ENCODE data around the gene NFKBIB. TPM values are rescaled to one million over a fixed set of nuclear protein-coding genes. Genes with fewer than 3 reads are reported as not detected.
"Not testable (repeated sequence)": the region's sequence is repeated elsewhere in the genome, so short reads cannot be mapped to it uniquely, and the experiment has no call there.

NFKBIB gene
- total RNA-seq, 1 experiment from 2014 or later, result 33.8 TPM

DNA sequence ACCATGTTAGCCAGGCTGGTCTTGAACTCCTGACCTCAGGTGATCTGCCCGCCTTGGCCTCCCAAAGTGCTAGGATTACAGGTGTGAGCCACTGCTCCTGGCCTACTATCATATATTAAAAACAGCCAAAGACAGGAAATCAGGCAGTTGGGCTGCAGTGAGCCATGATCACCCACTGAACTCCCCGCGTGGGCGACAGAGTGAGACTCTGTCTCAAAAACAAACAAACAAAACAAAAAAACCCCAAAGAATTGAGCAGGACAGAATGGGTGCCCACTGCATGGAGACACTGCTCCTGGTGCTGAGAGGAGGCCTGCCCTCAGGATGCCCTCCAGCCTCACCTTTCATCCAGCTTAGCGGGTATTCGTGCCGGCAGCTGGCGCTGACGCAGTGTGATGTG, 16.5 kb upstream of the NFKBIB start:
- H3T11ph ChIP-seq (ENCODE audit: low read length), result no peak overlapping the region
- H2BK12ac ChIP-seq (ENCODE audit: insufficient read length, low read depth, low read length), result no peak overlapping the region
- H2AK5ac ChIP-seq (ENCODE audit: insufficient read length, low read length), result no peak overlapping the region
- no peak overlapping the region for H3K14ac ChIP-seq (ENCODE audit: insufficient read depth, low read length)
- H4K8ac ChIP-seq (replicated peaks; ENCODE audit: insufficient read length, low read depth, low read length), result no peak overlapping the region
- TF ChIP-seq, protein P1, sequence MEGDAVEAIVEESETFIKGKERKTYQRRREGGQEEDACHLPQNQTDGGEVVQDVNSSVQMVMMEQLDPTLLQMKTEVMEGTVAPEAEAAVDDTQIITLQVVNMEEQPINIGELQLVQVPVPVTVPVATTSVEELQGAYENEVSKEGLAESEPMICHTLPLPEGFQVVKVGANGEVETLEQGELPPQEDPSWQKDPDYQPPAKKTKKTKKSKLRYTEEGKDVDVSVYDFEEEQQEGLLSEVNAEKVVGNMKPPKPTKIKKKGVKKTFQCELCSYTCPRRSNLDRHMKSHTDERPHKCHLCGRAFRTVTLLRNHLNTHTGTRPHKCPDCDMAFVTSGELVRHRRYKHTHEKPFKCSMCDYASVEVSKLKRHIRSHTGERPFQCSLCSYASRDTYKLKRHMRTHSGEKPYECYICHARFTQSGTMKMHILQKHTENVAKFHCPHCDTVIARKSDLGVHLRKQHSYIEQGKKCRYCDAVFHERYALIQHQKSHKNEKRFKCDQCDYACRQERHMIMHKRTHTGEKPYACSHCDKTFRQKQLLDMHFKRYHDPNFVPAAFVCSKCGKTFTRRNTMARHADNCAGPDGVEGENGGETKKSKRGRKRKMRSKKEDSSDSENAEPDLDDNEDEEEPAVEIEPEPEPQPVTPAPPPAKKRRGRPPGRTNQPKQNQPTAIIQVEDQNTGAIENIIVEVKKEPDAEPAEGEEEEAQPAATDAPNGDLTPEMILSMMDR (conservative IDR thresholded peaks at IDR 0.05), result no peak
- H2AFZ ChIP-seq (ENCODE audit: low read length), result no peak overlapping the region
- no peak overlapping the region for H2BK20ac ChIP-seq (ENCODE audit: low read depth, low read length, poor library complexity, severe bottlenecking)
- no peaks in the 10 kb centered on the region for H3K23me2 ChIP-seq (ENCODE audit: insufficient read length, low read depth, low read length, poor library complexity, severe bottlenecking)
- Mint-ChIP-seq H3K36me3 (ENCODE audit: insufficient read depth in 1 of 3, low read depth in 3 of 3) (no peaks in the 10 kb centered on the region; a peak in 1 of 7 replicates), H3K4me3 (no peak overlapping the region), H3K27me3 (ENCODE audit: low read depth) (no peaks in the 10 kb centered on the region), H3K4me1 (peaks cover 4 to 22% of the 10 kb centered on the region in 2 experiments; a peak in 3 of 4 replicates), H3K9me3 (no peaks in the 10 kb centered on the region), H3K27ac (no peak overlapping the region; a peak in 1 of 7 replicates)
- H3K4me2 ChIP-seq (ENCODE audit: insufficient read depth, insufficient read length, low read length), result no peak overlapping the region
- no peaks in the 10 kb centered on the region for H3K9me3 ChIP-seq (ENCODE audit: control insufficient read depth, low read depth, low read length)
- DNase-seq, result no peak
- WGBS (ENCODE audit: extremely low coverage, insufficient read length, low lambda C conversion rate), result no CpG with 5 or more reads among the region's 9 CpGs
- H4K20me1 ChIP-seq (ENCODE audit: control insufficient read depth, insufficient read depth, insufficient read length), result peaks cover 3% of the 10 kb centered on the region
- H3K4ac ChIP-seq (ENCODE audit: low read depth, low read length), result no peak overlapping the region
- H3K56ac ChIP-seq (ENCODE audit: insufficient read length, low read depth, low read length), result no peak overlapping the region
- H2BK5ac ChIP-seq (ENCODE audit: insufficient read length, low read length), result no peak overlapping the region
- no peak overlapping the region for H3K9ac ChIP-seq (ENCODE audit: extremely low read depth, insufficient read length, low read length)
- H2BK120ac ChIP-seq (ENCODE audit: low read depth, low read length, poor library complexity, severe bottlenecking), result no peak overlapping the region
- H3K18ac ChIP-seq (ENCODE audit: insufficient read length, low read depth, low read length), result no peak overlapping the region
- no peaks in the 10 kb centered on the region for H3K79me1 ChIP-seq (ENCODE audit: insufficient read depth, low read depth, low read length, poor library complexity, severe bottlenecking)
- H3K4me1 ChIP-seq (ENCODE audit: insufficient read depth, low read length), result no peaks in the 10 kb centered on the region
- no peaks in the 10 kb centered on the region for H3K27me3 ChIP-seq (ENCODE audit: insufficient read depth, low read length)
- H4K5ac ChIP-seq (ENCODE audit: insufficient read length, low read depth, low read length), result no peak overlapping the region
- no peak overlapping the region for H4K91ac ChIP-seq (ENCODE audit: insufficient read length, low read depth, low read length)
- no peaks in the 10 kb centered on the region for H3K79me2 ChIP-seq (ENCODE audit: insufficient read depth, low read length)
- no peak overlapping the region for H3K27ac ChIP-seq (ENCODE audit: insufficient read length, low read depth, low read length)
- no peak overlapping the region for H2BK15ac ChIP-seq (ENCODE audit: low read depth, low read length)
- H3K23ac ChIP-seq (ENCODE audit: insufficient read length, low read depth, low read length), result no peak overlapping the region

DNA sequence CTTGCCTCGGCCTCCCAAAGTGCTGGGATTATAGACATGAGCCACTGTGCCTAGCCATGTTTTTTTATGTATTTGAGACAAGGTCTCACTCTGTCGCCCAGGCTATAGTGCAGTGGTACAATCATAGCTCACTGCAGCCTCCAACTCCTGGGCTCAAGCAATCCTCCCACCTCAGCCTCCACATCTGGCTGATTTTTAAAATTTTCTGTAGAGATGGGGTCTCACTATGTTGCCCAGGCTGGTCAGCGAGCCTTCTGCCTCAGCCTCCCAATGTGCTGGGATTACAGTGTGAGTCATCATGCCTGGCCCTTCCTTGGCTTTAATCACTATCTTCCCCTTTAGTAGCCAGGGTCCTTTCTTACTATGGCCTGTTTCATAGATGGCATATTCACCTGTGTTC, 15.1 kb upstream of the NFKBIB start:
- peaks cover 2 to 15% of the 10 kb centered on the region in 2 experiments; a peak in 3 of 4 replicates for H3K4me1 Mint-ChIP-seq
- H3K9ac ChIP-seq (ENCODE audit: extremely low read depth, insufficient read length, low read length); H3K27me3 ChIP-seq (ENCODE audit: insufficient read depth, low read length); DNase-seq; H3K4me3 Mint-ChIP-seq; H3K27ac ChIP-seq (ENCODE audit: insufficient read length, low read depth, low read length); H2BK5ac ChIP-seq (ENCODE audit: insufficient read length, low read length); H3K23ac ChIP-seq (ENCODE audit: insufficient read length, low read depth, low read length); H2AK5ac ChIP-seq (ENCODE audit: insufficient read length, low read length); H2AFZ ChIP-seq (ENCODE audit: low read length); H3T11ph ChIP-seq (ENCODE audit: low read length); H3K18ac ChIP-seq (ENCODE audit: insufficient read length, low read depth, low read length); H4K5ac ChIP-seq (ENCODE audit: insufficient read length, low read depth, low read length); H3K79me1 ChIP-seq (ENCODE audit: insufficient read depth, low read depth, low read length, poor library complexity, severe bottlenecking); H4K20me1 ChIP-seq (ENCODE audit: control insufficient read depth, insufficient read depth, insufficient read length); H4K91ac ChIP-seq (ENCODE audit: insufficient read length, low read depth, low read length); H3K27ac Mint-ChIP-seq; H4K8ac ChIP-seq (replicated peaks; ENCODE audit: insufficient read length, low read depth, low read length); H2BK12ac ChIP-seq (ENCODE audit: insufficient read length, low read depth, low read length); H3K14ac ChIP-seq (ENCODE audit: insufficient read depth, low read length); H3K23me2 ChIP-seq (ENCODE audit: insufficient read length, low read depth, low read length, poor library complexity, severe bottlenecking); H3K4me2 ChIP-seq (ENCODE audit: insufficient read depth, insufficient read length, low read length); H2BK15ac ChIP-seq (ENCODE audit: low read depth, low read length); H3K4me1 ChIP-seq (ENCODE audit: insufficient read depth, low read length); H3K79me2 ChIP-seq (ENCODE audit: insufficient read depth, low read length); H3K4ac ChIP-seq (ENCODE audit: low read depth, low read length); H3K9me3 Mint-ChIP-seq; H3K36me3 Mint-ChIP-seq (ENCODE audit: insufficient read depth in 1 of 3, low read depth in 3 of 3); H3K9me3 ChIP-seq (ENCODE audit: control insufficient read depth, low read depth, low read length); H2BK20ac ChIP-seq (ENCODE audit: low read depth, low read length, poor library complexity, severe bottlenecking); H2BK120ac ChIP-seq (ENCODE audit: low read depth, low read length, poor library complexity, severe bottlenecking); H3K56ac ChIP-seq (ENCODE audit: insufficient read length, low read depth, low read length); H3K27me3 Mint-ChIP-seq (ENCODE audit: low read depth): not testable (repeated sequence)
- WGBS (ENCODE audit: extremely low coverage, insufficient read length, low lambda C conversion rate), result no CpG with 5 or more reads among the region's 3 CpGs
